HepG2 (cell line): ENCODE measurements around the gene ABCA2. TPM values are rescaled to one million over a fixed set of nuclear protein-coding genes. Genes with fewer than 3 reads are reported as not detected.

Experiments used
- E2F2 ChIP-seq: sonication (generic); formaldehyde crosslinking; IDR thresholded peaks from 2 replicates; pipeline ENCODE4 v1.4.0; 2020; ENCODE audit warnings: missing genetic modification reagents, borderline replicate concordance
- KIAA2018 ChIP-seq: sonication (generic); formaldehyde crosslinking; IDR thresholded peaks from 2 replicates; pipeline ENCODE4 v1.5.0; 2020; ENCODE audit warnings: mild to moderate bottlenecking, missing genetic modification reagents, borderline replicate concordance
- PHB2 ChIP-seq: fragments of 450-650 bp; IDR thresholded peaks from 2 replicates; pipeline ENCODE4 v1.6.1; 2018; ENCODE audit not compliant: partially characterized antibody
- SIX1 ChIP-seq: sonication (generic); formaldehyde crosslinking; IDR thresholded peaks from 2 replicates; pipeline ENCODE4 v1.4.0; 2020; ENCODE audit warnings: missing genetic modification reagents, borderline replicate concordance
- TP53 ChIP-seq: sonication (generic); formaldehyde crosslinking; conservative IDR thresholded peaks from 2 replicates; pipeline ENCODE4 v1.4.0; 2020; ENCODE audit warnings: missing genetic modification reagents
- ZBTB46 ChIP-seq: sonication (generic); formaldehyde crosslinking; IDR thresholded peaks from 2 replicates; pipeline ENCODE4 v1.4.0; 2020; ENCODE audit warnings: mild to moderate bottlenecking, missing genetic modification reagents, borderline replicate concordance
- ZNF121 ChIP-seq: sonication (generic); formaldehyde crosslinking; IDR thresholded peaks from 2 replicates; pipeline ENCODE4 v1.5.0; 2020; ENCODE audit warnings: mild to moderate bottlenecking, missing genetic modification reagents
- ZNF20 ChIP-seq: sonication (generic); formaldehyde crosslinking; IDR thresholded peaks from 2 replicates; pipeline ENCODE4 v1.4.0; 2020; ENCODE audit warnings: mild to moderate bottlenecking, moderate library complexity, missing genetic modification reagents
- ZNF331 ChIP-seq: sonication (generic); formaldehyde crosslinking; IDR thresholded peaks from 2 replicates; pipeline ENCODE4 v1.4.0; 2020; ENCODE audit warnings: missing genetic modification reagents
- ZNF337 ChIP-seq: sonication (generic); formaldehyde crosslinking; IDR thresholded peaks from 2 replicates; pipeline ENCODE4 v1.5.1; 2020; ENCODE audit warnings: missing genetic modification reagents, low read depth, mild to moderate bottlenecking, borderline replicate concordance
- ZNF607 ChIP-seq: sonication (generic); formaldehyde crosslinking; IDR thresholded peaks from 2 replicates; pipeline ENCODE4 v1.5.1; 2020; ENCODE audit warnings: missing genetic modification reagents, mild to moderate bottlenecking, borderline replicate concordance
- polyA plus RNA-seq, 8 experiments: library from polyadenylated mRNA; depleted of rRNA in 3 of 8; stranded (reverse) in 7 of 8; unstranded in 1 of 8; fragments of >200 nt; fragmentation: Illumina TruSeq in 4 of 8; extraction: Trizol in 4 of 8; gene quantifications; 2 replicates each; pipeline versions ENCODE4 v1.2.1 to v1.2.3, GENCODE V29; 2011 to 2016; ENCODE audit warnings: low read depth in 4 of 8, missing spikeins in 1 of 8, mixed read lengths in 1 of 8; ENCODE audit not compliant: insufficient read depth in 1 of 8
- total RNA-seq, 5 experiments: library from RNA; depleted of rRNA; stranded (reverse); fragments of >200 nt; fragmentation: Illumina TruSeq; extraction: Trizol; gene quantifications; 2 replicates each; pipeline ENCODE4 v1.2.3, GENCODE V29; 2016; ENCODE audit warnings: low read depth in 1 of 5
- TF ChIP-seq, protein P1 (sequence below): fragments of 450-650 bp; IDR thresholded peaks from 2 replicates; pipeline ENCODE4 v1.6.1; 2016
- TF ChIP-seq, protein P2 (sequence below): sonication (generic); formaldehyde crosslinking; IDR thresholded peaks from 2 replicates; pipeline ENCODE4 v1.5.1; 2020; ENCODE audit warnings: mild to moderate bottlenecking, missing genetic modification reagents

Gene ABCA2
- total and polyA plus RNA-seq, 2 of the 13 experiments (the other 11 are each of a cell fraction or from before 2014, with no cell fraction given): 2.9 to 19.2 TPM

GRCh38 chr9:137054932-137055384, 26.9 kb upstream of the ABCA2 start (continued):
- TF ChIP-seq ZBTB46 (no peak), KIAA2018 (CRISPR knock-in tag) (no peak), E2F2 (CRISPR knock-in tag) (no peak), TP53 (CRISPR knock-in tag) (no peak), SIX1 (no peak), ZNF337 (CRISPR knock-in tag) (no peak), ZNF20 (CRISPR knock-in tag) (no peak), ZNF121 (peak; percentile 77; the same call in 1 of the 2 replicates), PHB2 (no peak), ZNF607 (no peak), ZNF331 (CRISPR knock-in tag) (peak; percentile 35; the same call in 1 of the 2 replicates)
- TF ChIP-seq, protein P1, sequence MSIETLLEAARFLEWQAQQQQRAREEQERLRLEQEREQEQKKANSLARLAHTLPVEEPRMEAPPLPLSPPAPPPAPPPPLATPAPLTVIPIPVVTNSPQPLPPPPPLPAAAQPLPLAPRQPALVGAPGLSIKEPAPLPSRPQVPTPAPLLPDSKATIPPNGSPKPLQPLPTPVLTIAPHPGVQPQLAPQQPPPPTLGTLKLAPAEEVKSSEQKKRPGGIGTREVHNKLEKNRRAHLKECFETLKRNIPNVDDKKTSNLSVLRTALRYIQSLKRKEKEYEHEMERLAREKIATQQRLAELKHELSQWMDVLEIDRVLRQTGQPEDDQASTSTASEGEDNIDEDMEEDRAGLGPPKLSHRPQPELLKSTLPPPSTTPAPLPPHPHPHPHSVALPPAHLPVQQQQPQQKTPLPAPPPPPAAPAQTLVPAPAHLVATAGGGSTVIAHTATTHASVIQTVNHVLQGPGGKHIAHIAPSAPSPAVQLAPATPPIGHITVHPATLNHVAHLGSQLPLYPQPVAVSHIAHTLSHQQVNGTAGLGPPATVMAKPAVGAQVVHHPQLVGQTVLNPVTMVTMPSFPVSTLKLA: no peak
- TF ChIP-seq, protein P2, sequence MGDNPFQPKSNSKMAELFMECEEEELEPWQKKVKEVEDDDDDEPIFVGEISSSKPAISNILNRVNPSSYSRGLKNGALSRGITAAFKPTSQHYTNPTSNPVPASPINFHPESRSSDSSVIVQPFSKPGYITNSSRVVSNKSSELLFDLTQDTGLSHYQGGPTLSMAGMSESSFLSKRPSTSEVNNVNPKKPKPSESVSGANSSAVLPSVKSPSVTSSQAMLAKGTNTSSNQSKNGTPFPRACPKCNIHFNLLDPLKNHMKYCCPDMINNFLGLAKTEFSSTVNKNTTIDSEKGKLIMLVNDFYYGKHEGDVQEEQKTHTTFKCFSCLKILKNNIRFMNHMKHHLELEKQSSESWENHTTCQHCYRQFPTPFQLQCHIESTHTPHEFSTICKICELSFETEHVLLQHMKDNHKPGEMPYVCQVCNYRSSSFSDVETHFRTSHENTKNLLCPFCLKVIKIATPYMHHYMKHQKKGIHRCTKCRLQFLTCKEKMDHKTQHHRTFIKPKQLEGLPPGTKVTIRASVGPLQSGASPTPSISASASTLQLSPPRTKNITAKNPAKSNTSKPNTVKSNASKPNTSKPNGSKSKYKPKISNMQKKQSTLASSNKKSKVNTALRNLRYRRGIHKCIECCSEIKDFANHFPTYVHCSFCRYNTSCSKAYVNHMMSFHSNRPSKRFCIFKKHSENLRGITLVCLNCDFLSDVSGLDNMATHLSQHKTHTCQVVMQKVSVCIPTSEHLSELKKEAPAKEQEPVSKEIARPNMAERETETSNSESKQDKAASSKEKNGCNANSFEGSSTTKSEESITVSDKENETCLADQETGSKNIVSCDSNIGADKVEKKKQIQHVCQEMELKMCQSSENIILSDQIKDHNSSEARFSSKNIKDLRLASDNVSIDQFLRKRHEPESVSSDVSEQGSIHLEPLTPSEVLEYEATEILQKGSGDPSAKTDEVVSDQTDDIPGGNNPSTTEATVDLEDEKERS (CRISPR knock-in tag): no peak; the same call in 1 of the 2 replicates
